HG02938 (cell line): Measurements from ENCODE around the gene TLL2.

Experiments
- ATAC-seq: cut with Tn5 transposase; IDR thresholded peaks from one replicate; pipeline ENCODE4 v1.9.1; 2021; ENCODE audit warnings: mild to moderate bottlenecking, moderate library complexity; ENCODE audit not compliant: unreplicated experiment

The TLL2 gene

GRCh38 chr10:96468845-96469244 is 44.9 kb downstream of the TLL2 start:
- no peak for ATAC-seq

GRCh38 chr10:96465599-96465998 is 48.1 kb downstream of the TLL2 start:
- no peak for ATAC-seq

- no peak for ATAC-seq
These were observed 50.2 kb downstream of the TLL2 start for GRCh38 chr10:96463562-96463961.

GRCh38 chr10:96462606-96463151 is 51.0 kb downstream of the TLL2 start:
- ATAC-seq, result no peak

DNA sequence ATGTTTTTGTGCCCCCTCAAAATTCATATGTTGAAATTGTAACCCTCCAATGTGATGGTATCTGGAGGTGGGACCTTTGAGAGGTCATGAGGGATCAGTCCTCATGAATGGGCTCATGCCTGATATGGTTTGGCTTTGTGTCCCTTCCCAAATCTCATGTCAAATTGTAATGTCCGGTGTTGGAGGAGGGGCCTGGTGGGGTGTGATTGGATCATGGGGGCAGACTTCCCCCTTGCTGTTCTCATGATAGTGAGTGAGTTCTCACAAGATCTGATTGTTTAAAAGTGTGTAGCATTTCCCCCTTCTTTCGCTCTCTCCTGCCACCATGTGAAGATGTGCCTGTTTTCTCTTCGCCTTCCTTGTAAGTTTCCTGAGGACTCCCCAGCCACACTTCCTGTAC is 53.4 kb downstream of the TLL2 start:
- no peak for ATAC-seq

- ATAC-seq, result no peak
These were observed 56.4 kb downstream of the TLL2 start for GRCh38 chr10:96457341-96457740.

DNA sequence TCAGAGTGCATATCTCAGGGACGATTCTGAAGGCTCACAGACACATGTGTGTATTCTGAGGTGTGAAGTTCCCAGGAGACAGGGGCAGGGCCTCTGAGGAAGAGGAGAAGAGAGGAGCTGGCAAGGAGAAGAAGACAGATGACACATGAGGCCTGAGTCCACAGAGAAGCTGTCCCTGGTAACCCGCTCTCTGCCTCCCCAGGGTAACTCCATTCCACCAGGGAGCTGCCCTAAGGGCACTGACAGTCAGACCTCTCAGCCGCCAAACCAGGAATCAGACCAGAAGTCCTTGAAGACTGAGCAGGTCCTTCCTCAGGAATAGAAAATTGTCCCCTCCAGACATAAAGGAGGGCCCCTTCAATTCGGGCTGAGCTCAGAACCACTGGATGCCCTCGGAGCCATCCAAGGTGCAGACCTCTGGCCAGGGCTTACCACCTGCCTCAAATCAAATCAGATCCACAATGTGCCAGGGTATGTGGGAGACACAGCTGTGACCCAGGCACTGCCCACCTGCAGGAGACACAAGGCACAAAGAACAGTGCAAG is 57.4 kb downstream of the TLL2 start:
- ATAC-seq, result no peak

DNA sequence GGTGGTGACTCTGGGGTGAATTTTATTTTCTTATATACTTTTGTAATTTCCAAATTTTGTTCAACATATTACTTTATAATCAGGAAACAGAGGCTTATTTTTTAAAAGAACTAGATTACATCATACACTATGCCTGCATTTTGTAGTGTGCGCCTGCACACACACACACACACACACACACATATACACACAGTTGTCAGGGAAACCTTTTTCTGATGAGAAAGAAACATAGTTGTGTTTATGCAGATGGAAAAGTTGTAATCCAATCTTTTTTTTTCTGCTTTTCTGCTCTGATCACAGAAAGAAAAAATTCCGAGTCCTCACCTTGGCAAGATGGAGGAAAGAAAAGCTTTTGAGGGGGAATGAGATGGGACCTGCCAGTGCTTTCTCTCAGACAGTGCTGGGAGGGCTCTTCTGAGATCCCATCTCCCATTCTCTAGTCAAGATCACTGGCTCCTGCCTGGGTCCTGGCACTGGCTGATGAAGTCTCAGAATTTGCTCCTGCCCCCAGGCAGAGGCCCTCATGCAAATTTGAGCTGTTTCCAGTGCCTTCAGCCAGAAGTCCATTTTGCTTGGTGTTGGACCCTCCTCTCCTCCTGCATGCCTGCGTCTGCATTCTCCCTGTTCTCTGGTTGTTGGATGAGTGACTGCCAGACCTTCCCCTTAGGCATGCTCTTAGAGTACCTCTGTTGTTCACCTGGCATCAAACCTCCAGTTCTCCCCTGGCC is 59.7 kb downstream of the TLL2 start:
- no peak for ATAC-seq

- no peak for ATAC-seq
These were observed 61.1 kb downstream of the TLL2 start for GRCh38 chr10:96452494-96453153.

- ATAC-seq, result no peak
These were observed 63.1 kb downstream of the TLL2 start for GRCh38 chr10:96450529-96451207.

DNA sequence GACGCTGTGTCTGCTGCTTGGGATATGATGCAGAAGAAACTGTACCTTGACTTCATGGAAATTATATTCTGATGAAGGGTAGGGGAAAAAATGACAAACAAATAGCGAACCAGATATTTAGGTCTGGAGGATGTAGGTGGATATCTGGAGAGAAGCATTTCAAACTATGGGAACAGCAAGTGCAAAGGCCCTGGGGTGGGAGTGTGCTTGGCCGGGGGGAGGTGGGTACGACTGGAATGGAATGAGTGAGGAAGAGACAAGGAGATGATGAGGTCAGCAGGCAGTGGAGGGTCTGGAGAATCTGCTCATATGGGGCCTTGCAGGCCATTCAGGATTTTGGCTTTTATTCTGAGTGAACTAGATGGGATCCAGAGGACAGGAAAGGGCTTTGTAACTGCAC is 65.2 kb downstream of the TLL2 start:
- ATAC-seq, result no peak

- ATAC-seq, result no peak
These were observed 65.7 kb downstream of the TLL2 start for GRCh38 chr10:96448021-96448457.

DNA sequence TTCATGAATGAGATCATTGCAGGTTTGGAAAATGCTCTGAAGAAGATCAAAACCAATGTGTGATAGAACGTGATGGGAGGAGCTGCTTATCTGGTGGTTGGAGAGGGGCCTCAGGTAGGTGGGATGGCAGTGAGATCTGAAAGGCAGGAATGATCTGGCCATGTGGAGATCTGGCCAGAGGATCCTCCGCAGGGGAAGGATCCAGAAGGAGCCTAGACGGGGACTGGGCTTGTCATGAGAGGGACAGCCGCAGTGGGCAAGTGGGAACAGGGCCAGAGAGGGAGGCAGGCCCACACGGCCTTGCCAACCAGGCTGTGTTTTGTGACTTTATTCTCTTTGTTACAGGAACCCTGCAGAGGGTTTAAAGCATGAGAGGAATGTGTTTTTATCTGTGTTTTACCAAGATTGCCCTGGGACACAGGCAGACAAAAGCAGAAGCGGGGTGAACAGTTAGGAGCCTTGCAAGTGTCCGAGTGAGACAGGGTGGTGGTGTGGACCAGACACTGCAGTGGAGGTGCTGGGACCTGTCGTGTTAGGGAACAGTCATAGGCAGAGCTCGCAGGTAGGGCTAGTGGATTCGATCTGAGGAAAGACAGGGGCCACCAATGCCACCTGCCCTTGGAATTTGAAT is 66.6 kb downstream of the TLL2 start:
- ATAC-seq, result no peak

GRCh38 chr10:96441987-96442643 is 71.6 kb downstream of the TLL2 start:
- ATAC-seq, result no peak

DNA sequence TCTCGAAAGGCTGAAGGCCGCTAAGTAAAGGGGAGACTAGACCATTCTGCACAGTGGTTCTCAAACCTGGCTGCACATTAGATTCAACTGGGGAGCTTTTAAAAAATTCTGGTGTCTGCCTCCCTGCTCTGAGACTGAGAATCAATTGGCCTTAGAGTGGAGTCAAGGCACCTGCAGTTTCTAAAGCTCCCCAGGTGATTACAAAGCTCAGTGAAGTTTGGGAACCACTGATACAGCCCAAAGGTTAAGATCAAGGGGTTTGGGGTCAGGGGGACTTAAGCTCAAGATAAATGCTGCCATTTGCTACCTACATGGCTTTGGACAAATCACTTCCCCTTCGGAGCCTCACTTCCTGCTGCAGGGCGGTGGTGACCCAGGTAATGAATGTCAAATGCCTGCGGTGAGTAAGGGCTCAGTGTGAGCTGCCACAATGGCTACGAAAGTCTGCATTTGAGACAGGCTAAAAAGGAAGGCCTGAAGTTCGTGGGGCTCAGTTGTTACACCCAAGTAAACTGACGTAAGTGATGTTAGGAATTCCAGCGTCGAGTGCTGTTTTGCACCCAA is 72.3 kb downstream of the TLL2 start:
- ATAC-seq, result no peak

- ATAC-seq, result no peak
These were observed 73.1 kb downstream of the TLL2 start for GRCh38 chr10:96440361-96441292.

GRCh38 chr10:96439725-96440124 is 74.0 kb downstream of the TLL2 start:
- ATAC-seq, result no peak

GRCh38 chr10:96436035-96436434 is 77.7 kb downstream of the TLL2 start:
- no peak for ATAC-seq
